ENCODE results near the gene SND1. TPM values are rescaled to one million over a fixed set of nuclear protein-coding genes. Genes with fewer than 3 reads are reported as not detected.

SND1 gene
- total RNA-seq, 1 experiment from 2014 or later = 218 TPM

GRCh38 chr7:128124786-128125185, 472.8 kb downstream of the SND1 start:
- no peak overlapping the region for H2BK120ac ChIP-seq (ENCODE audit: low read depth, low read length, poor library complexity, severe bottlenecking)
- H3T11ph ChIP-seq (ENCODE audit: low read length) = no peak overlapping the region
- no peak overlapping the region for H3K9ac ChIP-seq (ENCODE audit: extremely low read depth, insufficient read length, low read length)
- no peaks in the 10 kb centered on the region for H3K79me1 ChIP-seq (ENCODE audit: insufficient read depth, low read depth, low read length, poor library complexity, severe bottlenecking)
- H3K56ac ChIP-seq (ENCODE audit: insufficient read length, low read depth, low read length) = no peak overlapping the region
- no peaks in the 10 kb centered on the region for H3K79me2 ChIP-seq (ENCODE audit: insufficient read depth, low read length)
- H4K5ac ChIP-seq (ENCODE audit: insufficient read length, low read depth, low read length) = no peak overlapping the region
- no peak overlapping the region for H3K4me2 ChIP-seq (ENCODE audit: insufficient read depth, insufficient read length, low read length)
- no peak overlapping the region for H3K23ac ChIP-seq (ENCODE audit: insufficient read length, low read depth, low read length)
- no peak overlapping the region for H2AK5ac ChIP-seq (ENCODE audit: insufficient read length, low read length)
- no peaks in the 10 kb centered on the region for H3K27me3 ChIP-seq (ENCODE audit: insufficient read depth, low read length)
- H3K4ac ChIP-seq (ENCODE audit: low read depth, low read length) = no peak overlapping the region
- H2BK15ac ChIP-seq (ENCODE audit: low read depth, low read length) = no peak overlapping the region
- peaks cover 2 to 12% of the 10 kb centered on the region in 2 experiments; a peak in 3 of 4 replicates for H3K4me1 Mint-ChIP-seq
- no peak for DNase-seq
- H2BK5ac ChIP-seq (ENCODE audit: insufficient read length, low read length) = no peak overlapping the region
- no peaks in the 10 kb centered on the region for H3K9me3 Mint-ChIP-seq
- H4K20me1 ChIP-seq (ENCODE audit: control insufficient read depth, insufficient read depth, insufficient read length) = no peaks in the 10 kb centered on the region
- no peak overlapping the region for H2AFZ ChIP-seq (ENCODE audit: low read length)
- H3K4me3 Mint-ChIP-seq = no peak overlapping the region
- H4K91ac ChIP-seq (ENCODE audit: insufficient read length, low read depth, low read length) = no peak overlapping the region
- H2BK20ac ChIP-seq (ENCODE audit: low read depth, low read length, poor library complexity, severe bottlenecking) = no peak overlapping the region
- TF ChIP-seq, protein P1, sequence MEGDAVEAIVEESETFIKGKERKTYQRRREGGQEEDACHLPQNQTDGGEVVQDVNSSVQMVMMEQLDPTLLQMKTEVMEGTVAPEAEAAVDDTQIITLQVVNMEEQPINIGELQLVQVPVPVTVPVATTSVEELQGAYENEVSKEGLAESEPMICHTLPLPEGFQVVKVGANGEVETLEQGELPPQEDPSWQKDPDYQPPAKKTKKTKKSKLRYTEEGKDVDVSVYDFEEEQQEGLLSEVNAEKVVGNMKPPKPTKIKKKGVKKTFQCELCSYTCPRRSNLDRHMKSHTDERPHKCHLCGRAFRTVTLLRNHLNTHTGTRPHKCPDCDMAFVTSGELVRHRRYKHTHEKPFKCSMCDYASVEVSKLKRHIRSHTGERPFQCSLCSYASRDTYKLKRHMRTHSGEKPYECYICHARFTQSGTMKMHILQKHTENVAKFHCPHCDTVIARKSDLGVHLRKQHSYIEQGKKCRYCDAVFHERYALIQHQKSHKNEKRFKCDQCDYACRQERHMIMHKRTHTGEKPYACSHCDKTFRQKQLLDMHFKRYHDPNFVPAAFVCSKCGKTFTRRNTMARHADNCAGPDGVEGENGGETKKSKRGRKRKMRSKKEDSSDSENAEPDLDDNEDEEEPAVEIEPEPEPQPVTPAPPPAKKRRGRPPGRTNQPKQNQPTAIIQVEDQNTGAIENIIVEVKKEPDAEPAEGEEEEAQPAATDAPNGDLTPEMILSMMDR (conservative IDR thresholded peaks at IDR 0.05) = no peak
- no CpG with 5 or more reads among the region's 4 CpGs for WGBS (ENCODE audit: extremely low coverage, insufficient read length, low lambda C conversion rate)
- no peak overlapping the region for H3K27ac Mint-ChIP-seq
- no peak overlapping the region for H3K14ac ChIP-seq (ENCODE audit: insufficient read depth, low read length)
- H3K27me3 Mint-ChIP-seq (ENCODE audit: low read depth) = peaks cover 19% of the 10 kb centered on the region
- no peaks in the 10 kb centered on the region for H3K36me3 Mint-ChIP-seq (ENCODE audit: insufficient read depth in 1 of 3, low read depth in 3 of 3)
- H3K18ac ChIP-seq (ENCODE audit: insufficient read length, low read depth, low read length) = no peak overlapping the region
- H2BK12ac ChIP-seq (ENCODE audit: insufficient read length, low read depth, low read length) = no peak overlapping the region
- H3K4me1 ChIP-seq (ENCODE audit: insufficient read depth, low read length) = no peaks in the 10 kb centered on the region
- H3K23me2 ChIP-seq (ENCODE audit: insufficient read length, low read depth, low read length, poor library complexity, severe bottlenecking) = no peaks in the 10 kb centered on the region
- H3K9me3 ChIP-seq (ENCODE audit: control insufficient read depth, low read depth, low read length) = no peaks in the 10 kb centered on the region
- no peak overlapping the region for H3K27ac ChIP-seq (ENCODE audit: insufficient read length, low read depth, low read length)
- H4K8ac ChIP-seq (replicated peaks; ENCODE audit: insufficient read length, low read depth, low read length) = no peak overlapping the region

Measured in H9 (cell line).